Stimulated activated CD4-positive, alpha-beta T cell treated with anti-CD3 and anti-CD28 coated beads, Interleukin-4, amount 100 ng/mL, for 4 hours (primary cell): ENCODE data around the gene BEST1.

Experiments
- DNase-seq, 2 experiments: peaks; one replicate each; pipeline ENCODE4 v3.0.0-alpha.2; 2020

BEST1 gene

DNA sequence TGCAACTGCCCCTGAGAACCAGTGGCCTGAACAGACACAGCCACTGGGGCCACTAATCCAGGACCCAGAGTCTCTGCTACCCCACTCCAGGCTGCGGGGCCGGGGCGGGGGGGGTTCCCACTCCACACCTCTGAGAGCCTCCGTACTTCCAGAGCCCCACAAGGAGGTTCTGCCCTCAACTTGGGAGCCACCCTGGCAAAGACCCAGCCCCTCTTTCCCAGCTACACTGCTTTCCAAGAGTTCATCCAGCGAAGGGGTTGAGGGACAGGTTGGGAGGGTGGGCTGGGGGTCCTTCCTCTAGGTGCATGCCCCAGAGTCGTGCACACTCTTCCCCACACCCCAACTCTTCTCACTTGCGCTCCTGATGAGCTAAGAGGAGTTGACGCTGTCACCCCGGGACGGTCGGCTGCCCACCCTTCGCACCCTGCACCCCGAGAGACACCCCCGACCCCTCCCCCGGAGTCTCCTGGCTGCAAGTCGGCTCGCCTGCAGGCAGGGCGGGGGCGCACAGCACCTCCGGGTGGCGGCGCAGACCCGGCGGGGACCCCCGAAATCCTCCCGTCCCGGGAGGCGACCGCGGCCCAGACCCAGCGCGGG lies 33.3 kb upstream of the BEST1 start:
- DNase-seq = no peak

GRCh38 chr11:61917334-61918109 lies 32.6 kb upstream of the BEST1 start, which contains the start of gene RAB3IL1:
Gene RAB3IL1, minus strand, starts transcription at chr11:61917566. Its CDS starts 199 bp downstream, at chr11:61917367.
- no peak for DNase-seq

- no peak for DNase-seq
These were observed 31.8 kb upstream of the BEST1 start for GRCh38 chr11:61918251-61918937.

DNA sequence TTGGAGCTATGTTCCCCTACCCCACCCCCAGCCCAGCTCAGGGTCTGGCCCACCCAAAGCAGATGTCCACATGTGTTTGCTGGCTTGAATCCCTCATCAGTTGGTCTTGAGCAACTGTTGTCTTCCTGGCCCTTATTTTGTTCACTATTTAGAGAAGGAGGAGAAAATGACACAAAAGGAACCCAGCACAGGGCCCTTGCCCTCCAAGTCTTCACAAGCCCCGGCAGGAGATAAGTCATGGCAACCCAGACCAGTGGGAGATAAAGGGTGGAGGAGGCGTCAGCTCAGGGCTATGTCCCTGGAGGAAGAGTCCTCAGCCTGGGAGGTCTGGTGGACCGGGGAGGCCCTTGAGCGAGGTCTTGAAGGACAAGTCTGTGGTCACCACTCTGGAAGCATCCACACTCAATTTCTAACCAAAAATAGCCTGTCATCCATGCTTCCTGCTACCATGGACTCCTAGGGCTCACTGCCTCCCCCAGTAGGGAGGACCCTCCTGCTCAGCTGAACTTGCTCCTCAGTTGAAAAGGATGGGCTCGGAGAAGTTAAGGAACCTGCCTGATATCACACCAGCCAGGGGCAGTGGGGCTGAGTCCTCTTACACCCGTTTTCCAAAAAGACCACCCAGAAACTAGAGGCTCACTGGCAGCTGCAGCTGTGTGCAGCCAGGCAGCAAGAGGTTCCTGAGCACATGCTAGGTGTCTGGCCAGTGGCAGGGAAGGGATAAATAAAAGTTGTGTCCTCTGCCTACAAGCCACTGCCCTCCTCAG lies 31.0 kb upstream of the BEST1 start:
- no peak for DNase-seq

GRCh38 chr11:61919705-61920631 lies 30.2 kb upstream of the BEST1 start:
- no peak for DNase-seq

GRCh38 chr11:61921446-61921845 lies 28.7 kb upstream of the BEST1 start:
- no peak for DNase-seq

GRCh38 chr11:61922539-61922938 lies 27.6 kb upstream of the BEST1 start:
- no peak for DNase-seq

DNA sequence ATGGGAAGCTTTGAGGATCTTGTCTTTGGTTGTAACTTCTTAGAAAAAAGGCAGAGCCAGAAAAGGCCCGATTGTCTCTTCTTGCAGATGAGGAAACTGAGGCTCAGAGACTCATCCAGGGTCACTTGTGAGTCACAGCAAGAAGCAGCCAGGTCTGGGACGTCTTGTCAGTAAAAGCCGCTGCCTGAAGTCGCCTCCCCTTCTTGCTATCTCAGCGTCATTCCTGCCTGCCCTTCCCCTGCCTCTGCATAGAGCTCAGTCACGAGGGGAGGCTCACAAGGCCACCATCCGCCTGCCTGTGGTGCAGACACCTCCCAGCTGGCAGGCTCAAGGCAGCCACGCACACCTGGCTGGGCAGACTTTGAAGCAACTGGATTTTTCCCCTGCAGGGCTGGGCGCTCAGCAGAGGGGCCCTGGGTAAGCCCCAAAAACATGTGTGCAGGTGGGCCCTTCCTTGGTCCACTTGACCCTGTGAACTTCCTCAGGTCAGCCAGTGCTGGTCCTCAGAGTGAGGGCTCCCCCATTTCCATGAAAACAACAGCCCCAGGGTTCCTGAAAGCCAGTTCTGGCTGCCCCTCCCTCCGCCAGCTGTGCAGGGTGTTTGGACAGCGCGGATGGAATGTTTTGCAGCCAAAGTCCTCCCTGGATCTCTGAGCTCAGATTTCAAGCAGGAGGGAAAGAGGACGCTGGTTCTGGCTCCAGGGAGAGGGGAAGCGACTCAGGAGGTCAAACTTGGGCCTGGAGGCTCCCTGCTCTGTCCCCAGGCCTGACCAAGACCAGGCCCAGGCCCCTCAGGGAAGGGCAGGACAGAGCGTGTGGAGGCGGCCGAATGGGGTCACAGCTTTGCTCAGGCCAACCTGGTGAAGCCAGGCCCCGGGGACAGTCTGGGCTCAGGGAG lies 26.7 kb upstream of the BEST1 start:
- no peak for DNase-seq

GRCh38 chr11:61924064-61924455 lies 26.1 kb upstream of the BEST1 start:
- no peak for DNase-seq

DNA sequence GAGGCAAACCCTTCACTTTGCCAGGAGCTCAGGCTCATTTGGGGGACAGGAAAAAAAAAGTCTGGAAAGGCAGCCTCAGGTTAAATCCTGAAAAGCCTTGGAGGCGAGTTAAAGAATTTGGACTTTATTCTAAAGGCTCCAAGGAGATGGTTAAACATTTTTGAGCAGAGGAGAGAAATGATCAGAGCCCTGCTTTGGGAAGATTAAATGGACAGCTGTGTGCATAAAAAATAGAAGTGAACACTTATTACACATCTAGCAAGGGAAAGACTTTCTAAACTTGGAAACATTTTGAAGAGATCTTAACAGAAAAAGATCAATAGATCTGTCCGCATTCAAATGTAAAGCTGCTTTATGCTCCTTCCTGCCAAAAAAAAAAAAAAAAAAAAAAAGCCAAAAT lies 24.4 kb upstream of the BEST1 start:
- DNase-seq = no peak

DNA sequence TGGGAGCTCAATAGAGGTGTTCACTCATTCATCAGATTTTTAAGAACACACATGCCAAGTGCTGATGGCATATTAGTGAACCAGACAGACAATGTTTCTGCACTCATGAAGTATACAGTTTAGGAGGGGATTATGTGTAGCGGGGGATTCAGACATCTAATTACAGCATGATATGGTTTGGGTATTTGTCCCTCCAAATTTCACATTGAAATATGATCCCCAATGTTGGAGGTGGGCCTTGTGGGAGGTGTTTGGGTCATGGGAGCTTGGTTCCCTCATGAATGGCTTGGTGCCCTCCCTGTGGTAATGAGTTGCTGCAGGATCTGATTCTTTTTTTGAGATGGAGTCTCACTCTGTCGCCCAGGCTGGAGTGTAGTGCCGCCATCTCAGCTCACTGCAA lies 23.9 kb upstream of the BEST1 start:
- DNase-seq = no peak

DNA sequence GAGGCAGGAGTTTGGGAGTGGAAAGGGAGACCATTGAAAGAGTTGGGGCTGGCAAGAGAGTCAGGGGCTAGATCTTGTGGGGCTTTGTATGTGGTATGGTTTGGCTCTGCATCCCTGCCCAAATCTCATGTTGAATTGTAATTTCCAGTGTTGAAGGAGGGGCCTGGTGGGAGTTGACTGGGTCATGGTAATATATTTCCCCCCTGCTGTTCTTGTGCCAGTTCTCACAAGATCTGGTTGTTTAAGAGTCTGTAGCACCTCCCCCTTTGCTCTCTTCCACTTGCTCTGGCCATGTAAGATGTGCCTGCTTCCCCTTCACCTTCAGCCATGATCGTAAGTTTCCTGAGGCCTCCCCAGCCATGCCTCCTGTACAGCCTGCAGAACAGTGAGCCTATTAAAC lies 22.6 kb upstream of the BEST1 start:
- no peak for DNase-seq

- no peak for DNase-seq
These were observed 21.5 kb upstream of the BEST1 start for GRCh38 chr11:61928606-61929005.

GRCh38 chr11:61930933-61931332 lies 19.2 kb upstream of the BEST1 start:
- no peak for DNase-seq

- DNase-seq = no peak
These were observed 14.3 kb upstream of the BEST1 start for GRCh38 chr11:61935861-61936260.

DNA sequence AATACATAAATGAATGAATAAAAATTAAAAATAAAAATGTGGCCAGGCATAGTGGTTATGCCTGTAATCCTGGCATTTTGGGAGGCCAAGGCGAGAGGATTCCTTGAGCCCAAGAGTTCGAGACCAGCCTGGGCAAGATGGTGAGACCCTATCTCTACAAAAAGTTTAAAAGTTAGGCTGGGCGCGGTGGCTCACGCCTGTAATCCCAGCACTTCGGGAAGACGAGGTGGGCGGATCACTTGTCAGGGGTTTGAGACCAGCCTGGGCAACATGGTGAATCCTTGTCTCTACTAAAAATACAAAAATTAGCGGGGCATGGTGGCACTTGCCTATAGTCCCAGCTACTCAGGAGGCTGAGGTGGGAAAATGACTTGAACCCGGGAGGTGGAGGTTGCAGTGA lies 9.7 kb upstream of the BEST1 start:
- no peak for DNase-seq

GRCh38 chr11:61945191-61945590 lies 5.0 kb upstream of the BEST1 start:
- no peak for DNase-seq

GRCh38 chr11:61946894-61947293 lies 3.3 kb upstream of the BEST1 start:
- DNase-seq = no peak

GRCh38 chr11:61947486-61948210 lies 2.5 kb upstream of the BEST1 start:
- peak; percentile 48 to 51 for DNase-seq

- no peak for DNase-seq
These were observed 1.6 kb upstream of the BEST1 start for GRCh38 chr11:61948505-61948904.
